ENCODE results near the gene ZEB2.
A peak's percentile ranks its signal among the peaks of the same experiment; 100 is the strongest.
"Not testable (repeated sequence)": the region's sequence is repeated elsewhere in the genome, so short reads cannot be mapped to it uniquely, and the experiment has no call there.

The ZEB2 gene

GRCh38 chr2:144370937-144371584 lies 148.9 kb downstream of the ZEB2 start:
- no peaks in the 10 kb centered on the region for H3K9me3 Mint-ChIP-seq
- ATAC-seq (replicated peaks) (no peak), DNase-seq (no peak)
- no peaks in the 10 kb centered on the region for H3K27me3 Mint-ChIP-seq
- H3K27ac Mint-ChIP-seq, result no peak overlapping the region
- H3K4me3 Mint-ChIP-seq, result peak overlapping the region in 1 of 2 donors; percentile 6
- peaks cover 2% of the 10 kb centered on the region for H3K36me3 Mint-ChIP-seq (ENCODE audit: insufficient read depth)
- peaks cover 3 to 19% of the 10 kb centered on the region in 2 donors for H3K4me1 Mint-ChIP-seq (ENCODE audit: low read depth in 2 of 2)

GRCh38 chr2:144369416-144369815 lies 150.5 kb downstream of the ZEB2 start:
- Mint-ChIP-seq H3K4me3 (no peak overlapping the region), H3K27me3 (peaks cover 0 to 1% of the 10 kb centered on the region in 2 donors), H3K36me3 (ENCODE audit: insufficient read depth) (peaks cover 2% of the 10 kb centered on the region), H3K9me3 (no peaks in the 10 kb centered on the region), H3K4me1 (ENCODE audit: low read depth in 2 of 2) (peaks cover 3 to 20% of the 10 kb centered on the region in 2 donors), H3K27ac (no peak overlapping the region)
- no peak for DNase-seq
- no peak for ATAC-seq (replicated peaks)

- ATAC-seq (replicated peaks), result no peak
- Mint-ChIP-seq H3K27ac (peak overlapping the region in 1 of 2 donors; percentile 8), H3K4me1 (ENCODE audit: low read depth in 2 of 2) (peaks cover 6 to 23% of the 10 kb centered on the region in 2 donors), H3K9me3 (peaks cover 0 to 4% of the 10 kb centered on the region in 2 donors), H3K36me3 (ENCODE audit: insufficient read depth) (peaks cover 2% of the 10 kb centered on the region), H3K4me3 (no peak overlapping the region), H3K27me3 (peaks cover 0 to 4% of the 10 kb centered on the region in 2 donors)
- no peak for DNase-seq
These were observed 153.0 kb downstream of the ZEB2 start for GRCh38 chr2:144366825-144367429.

GRCh38 chr2:144364944-144365738 lies 154.8 kb downstream of the ZEB2 start:
- DNase-seq (no peak), ATAC-seq (replicated peaks) (no peak)
- H3K4me3 Mint-ChIP-seq, result no peak overlapping the region
- H3K9me3 Mint-ChIP-seq, result peaks cover 0 to 7% of the 10 kb centered on the region in 2 donors
- no peak overlapping the region for H3K27ac Mint-ChIP-seq
- H3K27me3 Mint-ChIP-seq, result peaks cover 0 to 4% of the 10 kb centered on the region in 2 donors
- H3K36me3 Mint-ChIP-seq (ENCODE audit: insufficient read depth), result peaks cover 2% of the 10 kb centered on the region
- peaks cover 3 to 10% of the 10 kb centered on the region in 2 donors for H3K4me1 Mint-ChIP-seq (ENCODE audit: low read depth in 2 of 2)

GRCh38 chr2:144364247-144364646 lies 155.7 kb downstream of the ZEB2 start:
- not testable (repeated sequence) for H3K9me3 Mint-ChIP-seq

GRCh38 chr2:144362401-144362800 lies 157.5 kb downstream of the ZEB2 start:
- Mint-ChIP-seq H3K36me3 (ENCODE audit: insufficient read depth) (no peaks in the 10 kb centered on the region), H3K4me1 (ENCODE audit: low read depth in 2 of 2) (peaks cover 3 to 4% of the 10 kb centered on the region in 2 donors), H3K9me3 (peaks cover 0 to 7% of the 10 kb centered on the region in 2 donors), H3K27ac (no peak overlapping the region), H3K4me3 (no peak overlapping the region), H3K27me3 (peaks cover 0 to 4% of the 10 kb centered on the region in 2 donors)
- no peak for ATAC-seq (replicated peaks)
- DNase-seq, result no peak

More at GRCh38 chr2:144364247-144364646, 155.7 kb downstream of the ZEB2 start:
- not testable (repeated sequence) for H3K36me3 Mint-ChIP-seq (ENCODE audit: insufficient read depth); H3K27ac Mint-ChIP-seq; H3K27me3 Mint-ChIP-seq; H3K4me3 Mint-ChIP-seq; DNase-seq; ATAC-seq (replicated peaks); H3K4me1 Mint-ChIP-seq (ENCODE audit: low read depth in 2 of 2)

- DNase-seq, result no peak
- H3K4me1 Mint-ChIP-seq (ENCODE audit: low read depth in 2 of 2), result peaks cover 4 to 5% of the 10 kb centered on the region in 2 donors
- H3K4me3 Mint-ChIP-seq, result no peak overlapping the region
- peaks cover 0 to 7% of the 10 kb centered on the region in 2 donors for H3K9me3 Mint-ChIP-seq
- no peak for ATAC-seq (replicated peaks)
- H3K36me3 Mint-ChIP-seq (ENCODE audit: insufficient read depth), result no peaks in the 10 kb centered on the region
- H3K27me3 Mint-ChIP-seq, result peaks cover 0 to 4% of the 10 kb centered on the region in 2 donors
- H3K27ac Mint-ChIP-seq, result no peak overlapping the region
These were observed 158.2 kb downstream of the ZEB2 start for GRCh38 chr2:144361742-144362141.

- no peaks in the 10 kb centered on the region for H3K36me3 Mint-ChIP-seq (ENCODE audit: insufficient read depth)
- no peak for ATAC-seq (replicated peaks)
- peaks cover 0 to 4% of the 10 kb centered on the region in 2 donors for H3K27me3 Mint-ChIP-seq
- peaks cover 4 to 5% of the 10 kb centered on the region in 2 donors for H3K4me1 Mint-ChIP-seq (ENCODE audit: low read depth in 2 of 2)
- no peak overlapping the region for H3K4me3 Mint-ChIP-seq
- H3K9me3 Mint-ChIP-seq, result peaks cover 0 to 7% of the 10 kb centered on the region in 2 donors
- DNase-seq, result no peak
- H3K27ac Mint-ChIP-seq, result no peak overlapping the region
These were observed 160.2 kb downstream of the ZEB2 start for GRCh38 chr2:144359684-144360083.

GRCh38 chr2:144358979-144359541 lies 160.9 kb downstream of the ZEB2 start:
- H3K27me3 Mint-ChIP-seq, result no peaks in the 10 kb centered on the region
- ATAC-seq (replicated peaks), result peak; percentile 31
- H3K4me1 Mint-ChIP-seq (ENCODE audit: low read depth in 2 of 2), result peaks cover 0 to 3% of the 10 kb centered on the region in 2 donors
- no peak overlapping the region for H3K4me3 Mint-ChIP-seq
- no peak for DNase-seq
- H3K9me3 Mint-ChIP-seq, result peaks cover 0 to 7% of the 10 kb centered on the region in 2 donors
- no peaks in the 10 kb centered on the region for H3K36me3 Mint-ChIP-seq (ENCODE audit: insufficient read depth)
- no peak overlapping the region for H3K27ac Mint-ChIP-seq

- no peak overlapping the region for H3K4me3 Mint-ChIP-seq
- H3K27me3 Mint-ChIP-seq, result no peaks in the 10 kb centered on the region
- H3K36me3 Mint-ChIP-seq (ENCODE audit: insufficient read depth), result no peaks in the 10 kb centered on the region
- ATAC-seq (replicated peaks) (no peak), DNase-seq (no peak)
- H3K9me3 Mint-ChIP-seq, result peaks cover 0 to 7% of the 10 kb centered on the region in 2 donors
- no peak overlapping the region for H3K27ac Mint-ChIP-seq
- H3K4me1 Mint-ChIP-seq (ENCODE audit: low read depth in 2 of 2), result peaks cover 0 to 3% of the 10 kb centered on the region in 2 donors
These were observed 161.4 kb downstream of the ZEB2 start for GRCh38 chr2:144358374-144358964.

GRCh38 chr2:144357623-144358373 lies 162.1 kb downstream of the ZEB2 start:
- DNase-seq (no peak), ATAC-seq (replicated peaks) (peak; percentile 31)
- no peak overlapping the region for H3K4me3 Mint-ChIP-seq
- no peaks in the 10 kb centered on the region for H3K27me3 Mint-ChIP-seq
- H3K4me1 Mint-ChIP-seq (ENCODE audit: low read depth in 2 of 2), result peaks cover 0 to 3% of the 10 kb centered on the region in 2 donors
- H3K36me3 Mint-ChIP-seq (ENCODE audit: insufficient read depth), result no peaks in the 10 kb centered on the region
- peaks cover 0 to 7% of the 10 kb centered on the region in 2 donors for H3K9me3 Mint-ChIP-seq
- peak overlapping the region in 1 of 2 donors; percentile 44 for H3K27ac Mint-ChIP-seq

GRCh38 chr2:144356402-144356801 lies 163.5 kb downstream of the ZEB2 start:
- DNase-seq (no peak), ATAC-seq (replicated peaks) (no peak)
- Mint-ChIP-seq H3K27me3 (no peaks in the 10 kb centered on the region), H3K4me1 (ENCODE audit: low read depth in 2 of 2) (peaks cover 0 to 2% of the 10 kb centered on the region in 2 donors), H3K36me3 (ENCODE audit: insufficient read depth) (no peaks in the 10 kb centered on the region), H3K9me3 (no peaks in the 10 kb centered on the region), H3K27ac (no peak overlapping the region), H3K4me3 (no peak overlapping the region)

Measured in effector memory CD8-positive, alpha-beta T cell (primary cell).